Heart left ventricle (tissue), 16 donors: Measurements from ENCODE around the gene PGBD5. TPM values are rescaled to one million over a fixed set of nuclear protein-coding genes. Genes with fewer than 3 reads are reported as not detected.

Source experiments
- ATAC-seq, 4 donors: fragments of 200-7000 bp; cut with Tn5 transposase; one replicate each; pipeline ENCODE4 v1.9.1; 2020 to 2022; ENCODE audit warnings: moderate library complexity in 4 of 4, mild to moderate bottlenecking in 3 of 4, moderate number of reproducible peaks in 1 of 4
- DNase-seq, 5 donors: peaks; one replicate each; pipeline ENCODE4 v3.0.0-alpha.2; 2020
- H3K27ac ChIP-seq, 12 donors: fragments of 200-600 bp; sonication (generic) in 4 of 12; one replicate each; pipeline versions ENCODE4 v1.5.0 to v1.8.0; 2016 to 2022; ENCODE audit warnings: mild to moderate bottlenecking in 2 of 12
- H3K27me3 ChIP-seq, 9 donors: fragments of 200-600 bp; sonication (generic) in 2 of 9; one replicate each; pipeline versions ENCODE4 v1.5.1 to v1.8.0; 2016 to 2022; ENCODE audit warnings: mild to moderate bottlenecking in 3 of 9
- H3K36me3 ChIP-seq, 9 donors: fragments of 200-600 bp; sonication (generic) in 2 of 9; one replicate each; pipeline versions ENCODE4 v1.5.0 to v1.8.0; 2018 to 2022; ENCODE audit warnings: mild to moderate bottlenecking in 2 of 9
- H3K4me1 ChIP-seq, 12 donors: fragments of 200-600 bp; sonication (generic) in 4 of 12; one replicate each; pipeline versions ENCODE4 v1.5.0 to v1.8.0; 2016 to 2022; ENCODE audit warnings: mild to moderate bottlenecking in 3 of 12
- H3K4me3 ChIP-seq, 12 donors: fragments of 200-600 bp; sonication (generic) in 4 of 12; one replicate each; pipeline versions ENCODE4 v1.5.0 to v1.8.0; 2017 to 2022; ENCODE audit warnings: mild to moderate bottlenecking in 9 of 12, moderate library complexity in 4 of 12
- H3K9me3 ChIP-seq, 12 donors: fragments of 200-600 bp; sonication (generic) in 4 of 12; one replicate each; pipeline versions ENCODE4 v1.5.0 to v1.8.0; 2016 to 2022; ENCODE audit warnings: mild to moderate bottlenecking in 1 of 12
- CTCF ChIP-seq, 12 donors: fragments of 200-600 bp; sonication (generic) in 4 of 12; IDR thresholded peaks; one replicate each; pipeline versions ENCODE4 v1.5.0 to v1.8.0; 2018 to 2022; ENCODE audit warnings: antibody characterized with exemption in 12 of 12, mild to moderate bottlenecking in 5 of 12
- POLR2A ChIP-seq, 2 donors: fragments of 450-650 bp; IDR thresholded peaks; one replicate each; pipeline ENCODE4 v1.6.1; 2017; ENCODE audit warnings: antibody characterized with exemption in 2 of 2, mild to moderate bottlenecking in 2 of 2, moderate library complexity in 2 of 2
- WGBS, 4 donors: extraction: QIAGEN DNeasy Blood & Tissue Kit in 2 of 4; methylation state at CpG; one replicate each; pipeline versions ENCODE4 v1.1.5 to v1.1.7; 2013 to 2018; 5-methylcytosine and 5-hydroxymethylcytosine counted together
- intact Hi-C, 10 donors: fragments of 100-400 bp; cut with DNase I; formaldehyde crosslinking; loops; one replicate each; pipeline versions ENCODE4 v1.11.1 to v1.14.2; 2022
- polyA plus RNA-seq, 2 donors: library from polyadenylated mRNA; stranded (reverse); fragments of 200-250 nt; gene quantifications; one replicate each; pipeline ENCODE4 v1.2.3, GENCODE V29; 2013
- total RNA-seq, 9 donors: library from RNA; depleted of rRNA in 2 of 9; stranded (reverse); fragments of >200 nt in 2 of 9; fragmentation: NEBNext Ultra II Directional in 3 of 9; extraction: Animal tissue kit (Norgen Biotek cat#: 25700) in 3 of 9; gene quantifications; one replicate each; pipeline versions ENCODE4 v1.1.0 to v1.2.4, GENCODE V29; 2016 to 2023
- donor health status: ischemic (EF 13 %, LVEDD 7.1; RV severe dilation, severe dysfunction).
- donor health status: healthy with polysubstance abuse.
- donor health status: DM: no; HTN: yes; CAD: no.
- donor health status: DM: no; HTN: no; CAD: no.
- donor health status: ischemic (EF 25% LVEDD 6.9; RV normal size, moderate dysfunction).
- donor health status: ischemic (EF 25% LVEDD 5.7; RV mildly dilated, moderate dysfunction).
- donor health status: healthy.
- donor health status: DM: yes; HTN: yes; CAD: no.
- donor health status: ischemic (EF 35%, LVEDD 5.7; RV mildly dilated, moderate dysfunction).
- donor health status: nonischemic (EF 11% LVEDD 7.7; RV severe dilation, severe dysfunction).
- donor health status: DM: yes; HTN: yes; CAD: no.
- donor health status: PGD.
- donor health status: ischemic (EF 29% LVEDD 5.4; RV normal size, mild dysfunction).
- donor health status: nonischemic (EF 23%, LVEDD 6.1; RV moderate dilation, normal function).

The PGBD5 gene
- total and polyA plus RNA-seq, 11 donors, result 1.3 to 16.1 (median 6.3) TPM

DNA sequence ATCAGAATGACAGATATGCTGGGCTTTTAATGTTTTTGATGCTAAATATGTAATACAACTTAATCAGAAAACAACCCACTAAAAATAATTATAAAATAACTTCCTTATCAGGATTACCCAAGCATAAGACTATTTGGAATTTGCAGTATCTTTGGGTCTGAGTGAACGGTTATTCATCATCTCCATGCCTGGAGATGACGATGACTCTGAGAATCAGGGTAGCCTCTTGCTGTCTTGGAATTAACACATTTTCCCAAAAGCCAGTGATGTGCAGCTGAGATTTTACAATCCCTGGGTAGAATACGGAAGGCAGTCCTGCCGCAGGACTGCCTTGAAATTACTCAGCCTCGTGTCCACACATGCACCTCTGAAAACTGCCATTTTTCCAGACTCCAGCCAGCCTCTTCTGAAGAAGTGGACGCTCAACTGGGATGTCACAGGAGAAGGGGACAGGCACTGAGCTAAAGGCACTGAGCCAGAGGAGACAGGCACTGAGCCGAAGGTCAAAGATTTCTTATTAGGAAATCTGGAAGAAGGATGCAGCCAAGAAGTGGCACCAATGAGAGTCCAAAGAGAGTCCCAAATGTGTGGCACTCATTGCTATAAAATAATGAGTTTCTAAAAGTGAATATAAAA, 85.5 kb downstream of the PGBD5 start:
- no peaks in the 10 kb centered on the region for H3K36me3 ChIP-seq
- H3K27ac ChIP-seq, result no peak overlapping the region
- peak in 4 of 5 donors; percentile 41 to 75 (median 60) for DNase-seq
- TF ChIP-seq POLR2A (IDR thresholded peaks at IDR 0.05) (no peak), CTCF (IDR thresholded peaks at IDR 0.05) (no peak)
- ATAC-seq, result peak; percentile 37 to 56 (median 46)
- no peak overlapping the region for H3K4me3 ChIP-seq
- 40 to 63% (median 46%) methylated on average over 7 of the region's 7 CpGs for WGBS, 4 donors
- H3K27me3 ChIP-seq, result no peaks in the 10 kb centered on the region
- intact Hi-C loops, result no loop called here
- H3K9me3 ChIP-seq, result no peaks in the 10 kb centered on the region
- H3K4me1 ChIP-seq, result peaks cover 0 to 11% (median 3%) of the 10 kb centered on the region in 12 donors

DNA sequence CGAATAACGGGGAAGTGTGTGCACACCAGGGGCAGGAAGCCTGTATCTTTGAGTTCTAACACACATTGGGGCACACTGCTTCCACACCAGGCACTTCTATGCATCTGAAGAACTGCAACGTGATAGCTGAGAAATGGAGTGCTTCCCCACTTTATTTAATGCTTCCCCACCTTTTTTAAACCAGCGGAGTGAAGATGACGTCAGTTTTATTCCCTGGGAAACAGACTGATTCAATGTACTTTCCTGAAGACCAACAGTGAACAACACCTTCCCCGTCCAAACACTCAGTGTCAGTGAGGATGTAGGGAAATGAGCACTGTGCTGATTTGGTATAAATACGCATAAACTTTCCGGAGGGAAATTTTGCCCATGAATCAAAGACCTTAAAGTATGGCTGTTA, 87.1 kb downstream of the PGBD5 start:
- H3K36me3 ChIP-seq, result no peaks in the 10 kb centered on the region
- ATAC-seq, result no peak
- intact Hi-C loops, result no loop called here
- H3K4me1 ChIP-seq, result peaks cover 0 to 16% (median 8%) of the 10 kb centered on the region in 12 donors
- H3K9me3 ChIP-seq, result no peaks in the 10 kb centered on the region
- 82 to 90% (median 87%) methylated on average over 8 of the region's 8 CpGs for WGBS, 4 donors
- no peak overlapping the region for H3K27ac ChIP-seq
- no peak for DNase-seq
- H3K4me3 ChIP-seq, result no peak overlapping the region
- no peaks in the 10 kb centered on the region for H3K27me3 ChIP-seq
- TF ChIP-seq CTCF (IDR thresholded peaks at IDR 0.05) (no peak), POLR2A (IDR thresholded peaks at IDR 0.05) (no peak)

DNA sequence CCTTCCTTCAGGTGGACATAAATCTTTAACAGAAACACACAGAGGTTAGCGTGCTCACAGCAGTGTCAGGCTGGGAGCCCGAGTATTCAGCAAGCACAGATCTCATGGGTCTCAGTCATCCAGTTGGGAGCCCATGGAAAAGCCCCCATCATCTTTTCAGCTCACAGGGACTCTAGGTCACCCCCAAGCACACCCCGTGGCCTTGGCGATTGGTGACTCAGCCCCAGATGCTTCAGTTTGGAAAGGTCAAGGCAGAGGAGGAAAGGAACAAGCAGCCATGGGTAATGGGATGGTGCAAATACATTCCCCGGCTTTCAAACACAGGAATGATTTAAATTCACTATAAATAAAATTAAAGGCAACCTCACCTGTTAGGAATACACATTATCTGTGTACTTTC, 88.9 kb downstream of the PGBD5 start:
- no peaks in the 10 kb centered on the region for H3K9me3 ChIP-seq
- H3K36me3 ChIP-seq, result no peaks in the 10 kb centered on the region
- DNase-seq (no peak), ATAC-seq (no peak)
- WGBS, 4 donors, result 88 to 94% (median 91%) methylated on average over 5 of the region's 5 CpGs
- H3K4me3 ChIP-seq, result no peak overlapping the region
- no peaks in the 10 kb centered on the region for H3K27me3 ChIP-seq
- H3K27ac ChIP-seq, result no peak overlapping the region
- peaks cover 0 to 16% (median 9%) of the 10 kb centered on the region in 12 donors for H3K4me1 ChIP-seq
- TF ChIP-seq POLR2A (IDR thresholded peaks at IDR 0.05), result no peak
- TF ChIP-seq CTCF (IDR thresholded peaks at IDR 0.05), result no peak
- intact Hi-C loops, result no loop called here

DNA sequence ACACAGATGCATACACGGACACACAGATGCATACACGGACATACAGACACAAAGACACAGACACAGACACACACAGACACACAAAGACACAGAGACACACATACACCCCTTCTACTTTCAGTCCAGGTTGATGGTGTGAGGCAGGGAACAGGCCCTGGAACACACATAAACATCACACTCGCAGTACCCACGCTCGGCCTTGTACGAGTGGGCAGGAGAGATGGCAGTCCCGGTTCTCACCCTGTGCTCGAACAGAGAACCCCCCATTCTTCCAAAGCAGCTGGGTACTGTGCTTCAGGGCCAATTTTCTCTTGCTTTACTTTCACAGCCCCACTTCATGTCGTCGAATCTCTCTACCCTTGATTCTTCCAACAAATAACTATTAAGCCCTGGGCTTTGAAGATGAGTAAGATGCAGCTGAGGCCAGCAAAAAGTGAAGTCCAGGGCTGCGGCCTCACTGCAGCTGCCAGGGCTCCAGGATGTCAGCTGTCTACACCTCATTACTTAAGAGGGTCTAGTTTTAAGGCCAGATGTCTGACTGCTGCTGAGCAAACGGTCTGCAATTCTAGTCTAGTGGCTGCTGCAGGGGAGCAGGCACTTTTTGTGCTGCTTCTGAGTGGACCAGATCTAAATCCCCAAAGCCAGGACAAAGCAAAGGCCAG, 90.1 kb downstream of the PGBD5 start:
- ATAC-seq (peak in 3 of 4 donors; percentile 26 to 73 (median 33)), DNase-seq (no peak)
- no peak overlapping the region for H3K4me3 ChIP-seq
- no peak overlapping the region for H3K27ac ChIP-seq
- no peaks in the 10 kb centered on the region for H3K27me3 ChIP-seq
- intact Hi-C loops, result no loop called here
- H3K36me3 ChIP-seq, result no peaks in the 10 kb centered on the region
- peaks cover 0 to 12% (median 7%) of the 10 kb centered on the region in 12 donors for H3K4me1 ChIP-seq
- TF ChIP-seq CTCF (IDR thresholded peaks at IDR 0.05), result no peak
- TF ChIP-seq POLR2A (IDR thresholded peaks at IDR 0.05), result no peak
- H3K9me3 ChIP-seq, result no peaks in the 10 kb centered on the region
- WGBS, 4 donors, result 74 to 82% (median 78%) methylated on average over 11 to 12 of the region's 12 CpGs
